ENCODE measurements around the gene UBAP2L. TPM values are rescaled to one million over a fixed set of nuclear protein-coding genes. Genes with fewer than 3 reads are reported as not detected.

The UBAP2L gene
- total and polyA plus RNA-seq, 3 experiments from 2014 or later: 63.0 to 277 (median 258) TPM

Other genes with a start within 250 kb of the UBAP2L start
- gene JTB, start 243.3 kb upstream of the UBAP2L start, total RNA-seq: 100 to 1,000 TPM; 232 to 239 TPM
- gene JTB, start 243.3 kb upstream of the UBAP2L start, polyA plus RNA-seq: 351 TPM
- 1 to 10 TPM; 9.0 to 9.5 TPM for gene RAB13, start 234.6 kb upstream of the UBAP2L start, total RNA-seq
- not detected for gene RAB13, start 234.6 kb upstream of the UBAP2L start, polyA plus RNA-seq
- gene RPS27, start 230.2 kb upstream of the UBAP2L start, total RNA-seq: 1,000 to 10,000 TPM; 1,959 to 2,149 TPM
- gene RPS27, start 230.2 kb upstream of the UBAP2L start, polyA plus RNA-seq: 20,406 TPM
- gene NUP210L, start 65.9 kb upstream of the UBAP2L start, total RNA-seq: under 1 TPM in 1 of 2 experiments, not detected in 1; 0.09 TPM
- 0.06 TPM for gene NUP210L, start 65.9 kb upstream of the UBAP2L start, polyA plus RNA-seq
- 100 to 1,000 TPM; 802 to 863 TPM for gene TPM3, start 28.9 kb upstream of the UBAP2L start, total RNA-seq
- 948 TPM for gene TPM3, start 28.9 kb upstream of the UBAP2L start, polyA plus RNA-seq
- not detected for gene CFAP141, start 14.6 kb upstream of the UBAP2L start, total RNA-seq
- gene CFAP141, start 14.6 kb upstream of the UBAP2L start, polyA plus RNA-seq: not detected
- gene HAX1, start 51.7 kb downstream of the UBAP2L start, total RNA-seq: 100 to 1,000 TPM; 145 to 153 TPM
- gene HAX1, start 51.7 kb downstream of the UBAP2L start, polyA plus RNA-seq: 149 TPM
- not detected for gene AQP10, start 100.1 kb downstream of the UBAP2L start, total RNA-seq
- gene AQP10, start 100.1 kb downstream of the UBAP2L start, polyA plus RNA-seq: not detected
- gene ATP8B2, start 104.6 kb downstream of the UBAP2L start, total RNA-seq: 10 to 100 TPM; 71.7 to 72.8 TPM
- gene ATP8B2, start 104.6 kb downstream of the UBAP2L start, polyA plus RNA-seq: 69.9 TPM
- gene IL6R, start 184.4 kb downstream of the UBAP2L start, total RNA-seq: 1 to 10 TPM; 2.8 to 3.8 TPM
- gene IL6R, start 184.4 kb downstream of the UBAP2L start, polyA plus RNA-seq: 12.8 TPM

Data from CD8-positive, alpha-beta memory T cell (primary cell).